T-cell (primary cell): ENCODE data around the gene FLRT1. TPM values are rescaled to one million over a fixed set of nuclear protein-coding genes. Genes with fewer than 3 reads are reported as not detected.
A peak's percentile ranks its signal among the peaks of the same experiment; 100 is the strongest.

ENCODE experiments used
- ATAC-seq, 4 experiments: fragments of 200-7000 bp in 3 of 4; fragments of 150-1000 bp in 1 of 4; cut with Tn5 transposase; replicated peaks in 1 of 4; 1 replicate in 3 of 4; 2 replicates in 1 of 4; pipeline ENCODE4 v1.10.0; 2021; ENCODE audit warnings: moderate library complexity in 3 of 4, mild to moderate bottlenecking in 2 of 4, moderate number of reproducible peaks in 1 of 4
- CTCF ChIA-PET, 2 donors: fragments of 300-600 bp; sonication (Branson Sonifier 250); formaldehyde crosslinking; loops; one replicate each; lab custom pipeline; 2022; ENCODE audit warnings: antibody characterized with exemption in 2 of 2; lab: Charles Lee
- POLR2A ChIA-PET, 2 donors: fragments of 300-600 bp; sonication (Branson Sonifier 250); formaldehyde crosslinking; loops; one replicate each; lab custom pipeline; 2022; ENCODE audit warnings: antibody characterized with exemption in 2 of 2; lab: Charles Lee
- DNase-seq, 35 experiments: peaks; one replicate each; pipeline versions ENCODE4 v3.0.0 to v3.0.0-alpha.2; 2013 to 2023
- H3K27ac ChIP-seq: one replicate; pipeline ENCODE4 v1.5.1; 2013; ENCODE audit warnings: low read length
- H3K27me3 ChIP-seq, 2 experiments: replicated peaks in 1 of 2; 1 replicate in 1 of 2; 2 replicates in 1 of 2; pipeline versions ENCODE4 v1.6.1 to v1.7.0; 2013; ENCODE audit warnings: low read length in 1 of 2, mixed read lengths in 1 of 2; ENCODE audit not compliant: control insufficient read depth in 2 of 2, insufficient read depth in 2 of 2; ENCODE audit errors: extremely low read depth in 1 of 2
- H3K36me3 ChIP-seq, 2 donors: 1 replicate in 1 of 2; 2 replicates in 1 of 2; pipeline versions ENCODE4 v1.6.1 to v1.7.0; 2013; ENCODE audit warnings: low read length in 1 of 2; ENCODE audit not compliant: control insufficient read depth in 2 of 2, insufficient read depth in 1 of 2; ENCODE audit errors: extremely low read depth in 1 of 2
- H3K4me1 ChIP-seq, 2 experiments: 1 replicate in 1 of 2; 2 replicates in 1 of 2; pipeline versions ENCODE4 v1.6.1 to v1.7.0; 2013; ENCODE audit warnings: low read length in 2 of 2, mixed read lengths in 1 of 2; ENCODE audit not compliant: insufficient read depth in 2 of 2, control insufficient read depth in 1 of 2; ENCODE audit errors: extremely low read depth in 1 of 2
- H3K4me3 ChIP-seq, 2 donors: 1 replicate in 1 of 2; 2 replicates in 1 of 2; pipeline versions ENCODE4 v1.5.1 to v1.7.0; 2013; ENCODE audit warnings: mild to moderate bottlenecking in 2 of 2, low read length in 1 of 2, moderate library complexity in 1 of 2; ENCODE audit not compliant: control insufficient read depth in 1 of 2; ENCODE audit errors: extremely low read depth in 1 of 2
- H3K9me3 ChIP-seq: 2 replicates; pipeline ENCODE4 v1.7.0; 2013
- H3K27ac Mint-ChIP-seq, 2 donors: one replicate each; pipeline ENCODE4 v1.8.0; 2020 to 2021; ENCODE audit warnings: mild to moderate bottlenecking in 2 of 2, mixed read lengths in 2 of 2
- H3K27me3 Mint-ChIP-seq, 2 donors: one replicate each; pipeline ENCODE4 v1.8.0; 2021 to 2022; ENCODE audit warnings: mixed read lengths in 2 of 2
- H3K36me3 Mint-ChIP-seq: one replicate; pipeline ENCODE4 v1.8.0; 2021; ENCODE audit warnings: mixed read lengths
- H3K4me1 Mint-ChIP-seq, 3 donors: one replicate each; pipeline ENCODE4 v1.8.0; 2020 to 2022; ENCODE audit warnings: mixed read lengths in 3 of 3, mild to moderate bottlenecking in 1 of 3
- H3K4me3 Mint-ChIP-seq, 3 donors: one replicate each; pipeline ENCODE4 v1.8.0; 2020 to 2022; ENCODE audit warnings: mild to moderate bottlenecking in 3 of 3, mixed read lengths in 3 of 3, moderate library complexity in 3 of 3
- H3K9me3 Mint-ChIP-seq, 3 donors: one replicate each; pipeline ENCODE4 v1.8.0; 2020 to 2022; ENCODE audit warnings: mixed read lengths in 3 of 3
- WGBS: methylation state at CpG from one replicate; pipeline ENCODE4 v1.1.5; 2013; ENCODE audit warnings: missing lambda C conversion rate; ENCODE audit not compliant: insufficient coverage; 5-methylcytosine and 5-hydroxymethylcytosine counted together
- total RNA-seq, 35 experiments: library from RNA in 6 of 35; stranded (reverse) in 6 of 35; fragments of 120-200 nt in 1 of 35; gene quantifications; one replicate each; pipeline versions ENCODE4 v1.2.1 to v1.2.4 and lab custom pipeline; 2013 to 2026

FLRT1 gene
- total RNA-seq, 5 donors from 2014 or later (not counting 1 experiment from before 2014, with no cell fraction given): not detected

DNA sequence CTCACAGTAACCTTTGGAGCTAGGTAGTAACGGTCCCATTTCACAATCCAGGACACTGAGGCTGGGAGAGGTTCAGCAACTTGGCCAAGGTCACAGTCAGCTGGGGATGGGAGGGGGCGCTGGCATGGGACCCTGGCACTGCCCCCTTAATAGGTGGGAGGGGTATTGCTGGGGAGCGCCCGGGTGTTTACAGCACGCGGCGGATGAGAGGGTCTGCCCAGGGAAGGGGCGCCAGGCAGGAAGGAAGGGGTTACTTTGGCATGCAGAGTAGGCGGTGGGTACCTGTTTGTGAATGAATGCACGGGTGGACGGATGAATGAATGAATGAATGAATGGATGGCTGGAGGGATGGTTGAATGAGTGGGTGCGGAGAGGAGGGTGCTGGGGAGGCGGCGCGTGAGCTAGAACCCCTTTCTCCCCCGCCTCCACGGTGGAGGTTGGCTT, 628 bp upstream of the FLRT1 start:
- DNase-seq (no peak), ATAC-seq (no peak)
- H3K27me3 ChIP-seq: peaks cover 0 to 75% of the 10 kb centered on the region in 2 experiments
- Mint-ChIP-seq H3K27ac (no peak overlapping the region), H3K4me1 (peaks cover 5 to 14% (median 5%) of the 10 kb centered on the region in 3 donors), H3K27me3 (peaks cover 30 to 51% of the 10 kb centered on the region in 2 donors), H3K9me3 (no peaks in the 10 kb centered on the region), H3K4me3 (peak overlapping the region; percentile 25 to 77 (median 65)), H3K36me3 (no peaks in the 10 kb centered on the region)
- no peak overlapping the region for H3K27ac ChIP-seq
- H3K4me3 ChIP-seq: no peak overlapping the region
- no peaks in the 10 kb centered on the region for H3K9me3 ChIP-seq
- CTCF ChIA-PET: no interaction called here
- H3K4me1 ChIP-seq: peaks cover 0 to 13% of the 10 kb centered on the region in 2 experiments
- WGBS: no CpG with 5 or more reads among the region's 17 CpGs
- POLR2A ChIA-PET: no interaction called here
- no peaks in the 10 kb centered on the region for H3K36me3 ChIP-seq

DNA sequence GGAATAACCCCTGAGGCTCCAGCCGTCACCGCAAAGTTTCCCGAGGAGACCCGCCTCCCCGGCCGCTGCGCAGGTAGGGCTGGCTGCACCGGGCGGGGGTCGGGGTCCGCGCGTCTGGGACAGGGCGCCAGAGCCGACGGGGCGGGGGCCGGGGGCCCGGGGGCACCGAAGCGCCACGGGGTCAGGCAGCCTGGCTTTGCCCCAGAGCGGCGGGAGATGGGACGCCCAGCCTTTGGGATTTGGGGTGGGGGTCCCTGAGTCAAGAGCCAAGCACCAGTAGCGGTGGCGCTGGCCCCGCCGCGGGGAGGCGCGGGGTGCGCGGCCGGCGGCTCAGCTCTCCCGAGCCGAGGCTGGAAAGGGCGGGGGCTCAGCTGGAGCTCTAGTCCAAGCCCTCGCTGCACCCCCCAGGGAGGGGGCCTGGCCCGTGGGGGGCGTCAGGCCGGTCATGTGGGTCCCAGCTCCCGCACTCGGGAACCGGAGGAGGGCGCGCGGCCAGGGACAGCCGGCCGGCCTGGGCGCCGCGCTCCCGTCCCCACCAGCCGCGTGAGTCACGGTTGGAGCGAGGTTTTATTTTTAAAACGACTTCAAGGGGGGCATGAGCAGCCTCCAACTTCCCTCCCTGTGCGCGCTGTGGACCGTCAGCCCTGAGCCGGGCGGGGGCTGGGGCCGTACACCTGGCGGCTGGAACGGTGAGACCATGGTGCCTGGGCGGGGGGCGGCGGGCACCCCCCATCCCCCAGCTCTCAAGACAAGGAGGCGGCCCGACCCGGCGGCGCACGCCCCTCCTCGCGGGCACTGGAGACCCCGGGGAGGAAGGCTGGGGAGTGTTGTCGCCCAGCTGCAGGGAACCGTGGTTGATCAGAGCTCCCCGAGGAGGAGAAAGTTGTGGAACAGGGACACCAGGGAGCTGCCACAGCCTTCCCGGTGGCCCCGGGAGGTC, 626 bp downstream of the FLRT1 start:
- no peak overlapping the region for H3K27ac Mint-ChIP-seq
- no peak overlapping the region for H3K4me3 ChIP-seq
- peaks cover 5 to 14% (median 5%) of the 10 kb centered on the region in 3 donors for H3K4me1 Mint-ChIP-seq
- DNase-seq (no peak), ATAC-seq (no peak)
- H3K4me1 ChIP-seq: peaks cover 0 to 13% of the 10 kb centered on the region in 2 experiments
- H3K36me3 Mint-ChIP-seq: no peaks in the 10 kb centered on the region
- H3K27me3 ChIP-seq: peaks cover 0 to 80% of the 10 kb centered on the region in 2 experiments
- H3K9me3 ChIP-seq: no peaks in the 10 kb centered on the region
- 3% methylated on average over 76 of the region's 85 CpGs for WGBS
- H3K27ac ChIP-seq: no peak overlapping the region
- no peak overlapping the region for H3K4me3 Mint-ChIP-seq
- no peaks in the 10 kb centered on the region for H3K9me3 Mint-ChIP-seq
- CTCF ChIA-PET: no interaction called here
- H3K27me3 Mint-ChIP-seq: peaks cover 26 to 47% of the 10 kb centered on the region in 2 donors
- POLR2A ChIA-PET: no interaction called here
- H3K36me3 ChIP-seq: no peaks in the 10 kb centered on the region

DNA sequence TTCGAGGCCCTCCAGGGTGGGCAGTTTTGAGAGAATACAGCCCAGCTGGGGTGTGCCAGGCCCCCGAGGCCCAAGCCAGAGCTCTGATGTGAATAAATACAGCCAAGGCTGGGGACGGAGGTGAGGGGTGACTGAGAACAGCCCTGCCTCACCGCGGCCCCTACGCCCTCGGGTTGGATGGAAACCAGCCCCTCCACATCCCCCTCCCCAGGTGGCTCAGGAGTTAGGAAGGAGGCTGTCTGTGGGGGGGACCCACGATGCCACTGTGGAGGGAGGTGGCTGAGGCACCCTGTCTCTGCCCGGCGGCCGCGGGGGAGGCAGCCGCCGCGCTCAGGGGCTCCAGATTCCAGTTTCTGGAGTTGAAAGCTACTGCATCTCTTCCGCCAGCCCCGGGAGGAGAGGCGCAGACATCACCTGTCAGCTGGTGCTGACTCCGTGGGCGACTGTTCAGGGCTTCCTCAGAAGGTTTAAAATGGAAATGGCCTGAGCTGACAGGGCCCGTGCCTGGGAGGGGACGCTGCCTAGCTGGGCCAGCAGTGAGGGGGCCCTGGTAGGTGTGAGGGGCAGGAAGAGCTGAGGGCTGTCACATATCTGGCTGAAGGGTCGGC, 1.4 kb downstream of the FLRT1 start:
- ATAC-seq: no peak
- H3K4me3 Mint-ChIP-seq: no peak overlapping the region
- Histone ChIP-seq H3K9me3 (no peaks in the 10 kb centered on the region), H3K36me3 (no peaks in the 10 kb centered on the region), H3K4me3 (no peak overlapping the region), H3K4me1 (peaks cover 0 to 13% of the 10 kb centered on the region in 2 experiments), H3K27me3 (peaks cover 0 to 77% of the 10 kb centered on the region in 2 experiments), H3K27ac (no peak overlapping the region)
- no peaks in the 10 kb centered on the region for H3K36me3 Mint-ChIP-seq
- ChIA-PET CTCF (no interaction called here), POLR2A (no interaction called here)
- H3K27ac Mint-ChIP-seq: no peak overlapping the region
- DNase-seq: no peak
- H3K27me3 Mint-ChIP-seq: peaks cover 26 to 47% of the 10 kb centered on the region in 2 donors
- H3K9me3 Mint-ChIP-seq: no peaks in the 10 kb centered on the region
- 26% methylated on average over 16 of the region's 23 CpGs for WGBS
- peaks cover 5 to 14% (median 5%) of the 10 kb centered on the region in 3 donors for H3K4me1 Mint-ChIP-seq

DNA sequence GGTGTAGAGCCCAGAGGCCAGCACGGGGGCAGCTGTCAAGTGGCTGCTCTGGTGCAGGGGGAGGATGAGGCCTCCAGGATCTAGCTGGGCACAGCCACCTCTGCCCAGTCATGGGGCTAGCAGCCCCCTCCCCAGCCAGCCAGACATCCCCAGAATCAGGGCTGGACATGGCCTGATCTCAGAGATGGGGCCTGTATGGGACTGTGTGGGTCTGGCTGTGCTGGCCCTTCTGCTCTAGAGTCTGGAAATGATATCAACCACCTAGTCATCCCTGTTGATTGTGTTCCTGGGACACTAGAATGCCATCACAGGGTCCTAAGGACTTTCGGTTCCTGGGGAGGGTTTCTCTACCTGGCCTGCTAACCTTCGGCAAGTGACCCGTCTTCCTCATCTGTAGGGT, 2.8 kb downstream of the FLRT1 start:
- Mint-ChIP-seq H3K4me3 (no peak overlapping the region), H3K27ac (no peak overlapping the region), H3K27me3 (peaks cover 20 to 40% of the 10 kb centered on the region in 2 donors), H3K9me3 (no peaks in the 10 kb centered on the region), H3K4me1 (peaks cover 5 to 14% (median 5%) of the 10 kb centered on the region in 3 donors), H3K36me3 (no peaks in the 10 kb centered on the region)
- no peaks in the 10 kb centered on the region for H3K36me3 ChIP-seq
- POLR2A ChIA-PET: no interaction called here
- ATAC-seq (no peak), DNase-seq (no peak)
- H3K4me3 ChIP-seq: no peak overlapping the region
- no CpG with 5 or more reads among the region's 4 CpGs for WGBS
- no peaks in the 10 kb centered on the region for H3K9me3 ChIP-seq
- H3K27me3 ChIP-seq: peaks cover 0 to 67% of the 10 kb centered on the region in 2 experiments
- CTCF ChIA-PET: no interaction called here
- no peak overlapping the region for H3K27ac ChIP-seq
- H3K4me1 ChIP-seq: peaks cover 0 to 13% of the 10 kb centered on the region in 2 experiments

DNA sequence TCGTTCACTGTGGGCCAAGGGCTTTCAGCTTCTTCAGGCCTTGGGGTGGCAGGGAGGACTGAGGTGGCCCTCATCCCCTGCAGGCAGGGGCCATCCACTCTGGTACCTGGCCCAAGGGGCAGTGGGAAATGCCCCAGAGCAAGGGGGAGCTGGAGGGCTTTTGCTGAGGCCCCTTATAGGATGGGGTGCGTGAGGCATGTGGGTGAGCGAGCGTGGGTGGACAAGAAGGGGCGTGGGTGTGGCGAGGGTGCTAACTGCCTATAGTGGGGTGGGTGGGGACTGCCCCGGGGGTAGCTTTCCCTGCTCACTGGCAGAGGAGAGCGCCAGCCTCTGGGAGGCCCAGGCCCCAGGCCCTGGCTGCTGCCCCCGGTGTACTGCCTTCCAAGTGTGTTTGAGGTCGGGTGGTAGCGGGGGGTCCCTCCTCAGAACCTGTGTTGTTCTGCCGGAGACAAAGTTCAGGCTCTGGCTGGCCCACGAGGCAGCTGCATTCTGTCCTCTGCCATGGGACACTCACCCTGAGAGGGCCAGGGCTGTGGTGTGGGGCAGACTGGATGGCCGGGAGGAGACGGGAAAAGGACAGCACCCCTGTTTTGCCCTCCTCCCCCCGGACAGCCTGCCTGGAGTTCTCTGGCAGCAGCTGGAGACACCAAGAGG, 3.4 kb downstream of the FLRT1 start:
- ATAC-seq (no peak), DNase-seq (no peak)
- Histone ChIP-seq H3K4me3 (no peak overlapping the region), H3K36me3 (no peaks in the 10 kb centered on the region), H3K27ac (no peak overlapping the region), H3K27me3 (peaks cover 0 to 62% of the 10 kb centered on the region in 2 experiments), H3K9me3 (no peaks in the 10 kb centered on the region), H3K4me1 (peaks cover 0 to 13% of the 10 kb centered on the region in 2 experiments)
- Mint-ChIP-seq H3K27me3 (peaks cover 16 to 35% of the 10 kb centered on the region in 2 donors), H3K4me3 (no peak overlapping the region), H3K27ac (no peak overlapping the region), H3K9me3 (no peaks in the 10 kb centered on the region), H3K4me1 (peaks cover 5 to 13% (median 5%) of the 10 kb centered on the region in 3 donors), H3K36me3 (no peaks in the 10 kb centered on the region)
- 67% methylated on average over 15 of the region's 16 CpGs for WGBS
- ChIA-PET CTCF (no interaction called here), POLR2A (no interaction called here)

DNA sequence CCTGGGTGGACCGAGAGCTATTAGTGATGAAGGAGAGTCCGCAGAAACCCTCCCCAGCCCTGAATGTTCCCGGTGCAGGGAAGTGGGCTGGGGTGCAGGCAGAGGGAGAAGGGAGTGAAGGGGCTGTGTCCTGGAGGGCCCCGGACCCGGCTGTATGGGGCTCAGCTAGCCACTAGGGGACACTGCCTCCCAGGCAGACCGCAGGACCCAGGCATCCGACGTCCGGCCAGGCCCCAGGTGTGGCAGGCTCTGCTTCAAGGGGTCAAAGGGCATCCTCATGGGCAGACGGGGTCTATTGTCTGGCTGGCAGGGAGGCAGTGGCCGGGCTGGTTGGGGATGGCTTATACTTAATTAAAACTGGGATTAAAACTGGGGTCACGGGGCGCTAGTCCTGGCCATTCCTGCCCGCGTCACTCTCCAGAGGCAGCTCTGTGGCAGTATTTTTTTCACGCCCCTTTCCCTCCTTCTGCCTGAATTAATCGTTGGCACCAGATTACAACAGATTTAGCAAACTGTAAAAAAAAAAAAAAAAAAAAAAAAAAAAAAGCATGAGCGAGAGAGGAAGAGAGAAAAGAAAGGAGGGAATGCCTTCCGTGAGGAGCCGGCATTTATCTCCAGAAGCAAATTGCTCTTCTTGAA, 5.1 kb downstream of the FLRT1 start:
- Mint-ChIP-seq H3K27ac (no peak overlapping the region), H3K27me3 (peaks cover 4 to 23% of the 10 kb centered on the region in 2 donors), H3K9me3 (no peaks in the 10 kb centered on the region), H3K4me1 (peaks cover 0 to 4% (median 0%) of the 10 kb centered on the region in 3 donors), H3K4me3 (no peak overlapping the region), H3K36me3 (no peaks in the 10 kb centered on the region)
- ChIA-PET CTCF (no interaction called here), POLR2A (no interaction called here)
- Histone ChIP-seq H3K36me3 (no peaks in the 10 kb centered on the region), H3K27ac (no peak overlapping the region), H3K9me3 (no peaks in the 10 kb centered on the region), H3K27me3 (peaks cover 0 to 50% of the 10 kb centered on the region in 2 experiments), H3K4me1 (peaks cover 0 to 8% of the 10 kb centered on the region in 2 experiments), H3K4me3 (no peak overlapping the region)
- 82% methylated on average over 10 of the region's 20 CpGs for WGBS
- no peak for ATAC-seq
- DNase-seq: no peak
